NCI-H1092 (cell line): ENCODE measurements around the gene FGF9.

Experiments used
- DNase-seq: peaks from one replicate; lab custom pipeline; 2025; lab: John Stamatoyannopoulos, UW

Gene FGF9

GRCh38 chr13:21674490-21675009 lies 3.7 kb downstream of the FGF9 start:
- DNase-seq: peak; percentile 29

- peak; percentile 84 for DNase-seq
These were observed 4.5 kb downstream of the FGF9 start for GRCh38 chr13:21675095-21675991.

- no peak for DNase-seq
These were observed 5.7 kb downstream of the FGF9 start for GRCh38 chr13:21676611-21677021.

- no peak for DNase-seq
These were observed 6.3 kb downstream of the FGF9 start for GRCh38 chr13:21677075-21677623.

- DNase-seq: no peak
These were observed 12.3 kb downstream of the FGF9 start for GRCh38 chr13:21683034-21683733.

- no peak for DNase-seq
These were observed 13.7 kb downstream of the FGF9 start for GRCh38 chr13:21684576-21684975.

GRCh38 chr13:21685485-21686064 lies 14.7 kb downstream of the FGF9 start:
- DNase-seq: no peak

GRCh38 chr13:21686751-21687391 lies 16.0 kb downstream of the FGF9 start:
- no peak for DNase-seq

GRCh38 chr13:21688056-21688455 lies 17.2 kb downstream of the FGF9 start:
- DNase-seq: no peak

GRCh38 chr13:21689097-21689496 lies 18.2 kb downstream of the FGF9 start:
- DNase-seq: no peak

- no peak for DNase-seq
These were observed 20.1 kb downstream of the FGF9 start for GRCh38 chr13:21690955-21691354.

- DNase-seq: no peak
These were observed 20.6 kb downstream of the FGF9 start for GRCh38 chr13:21691500-21691899.

GRCh38 chr13:21691928-21692327 lies 21.1 kb downstream of the FGF9 start:
- DNase-seq: no peak

GRCh38 chr13:21694831-21695230 lies 24.0 kb downstream of the FGF9 start:
- no peak for DNase-seq

- DNase-seq: no peak
These were observed 24.7 kb downstream of the FGF9 start for GRCh38 chr13:21695546-21695945.

GRCh38 chr13:21696865-21697448 lies 26.1 kb downstream of the FGF9 start:
- DNase-seq: no peak

GRCh38 chr13:21698817-21699679 lies 28.2 kb downstream of the FGF9 start:
- no peak for DNase-seq

GRCh38 chr13:21701460-21701859 lies 30.6 kb downstream of the FGF9 start:
- DNase-seq: no peak

GRCh38 chr13:21703846-21704245 lies 33.0 kb downstream of the FGF9 start:
- DNase-seq: no peak

GRCh38 chr13:21707586-21707985 lies 36.7 kb downstream of the FGF9 start:
- DNase-seq: no peak
